Measurements from ENCODE around the gene DCDC2B.
A peak's percentile ranks its signal among the peaks of the same experiment; 100 is the strongest.
"Not testable (repeated sequence)": the region's sequence is repeated elsewhere in the genome, so short reads cannot be mapped to it uniquely, and the experiment has no call there.

Gene DCDC2B

DNA sequence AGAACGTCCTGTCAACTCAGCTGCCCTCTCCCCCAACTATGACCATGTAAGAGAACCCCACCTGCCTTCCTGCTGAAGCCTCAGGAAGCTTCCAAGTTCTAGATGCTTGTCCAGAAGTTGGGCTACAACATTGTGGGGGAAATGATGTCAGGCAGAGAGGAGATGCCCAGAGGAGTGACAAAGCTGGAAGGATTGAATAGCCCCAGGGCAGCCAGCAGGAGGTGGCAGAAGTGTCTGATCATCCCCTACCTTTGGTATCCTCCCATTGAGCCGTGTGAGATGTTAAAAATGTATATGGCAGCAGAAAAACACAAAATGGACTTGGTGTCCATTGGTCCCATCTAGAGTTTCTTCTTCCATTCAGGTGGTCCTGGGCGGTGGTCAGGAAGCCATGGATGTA is 19.9 kb downstream of the DCDC2B start:
- DNase-seq: no peak

DNA sequence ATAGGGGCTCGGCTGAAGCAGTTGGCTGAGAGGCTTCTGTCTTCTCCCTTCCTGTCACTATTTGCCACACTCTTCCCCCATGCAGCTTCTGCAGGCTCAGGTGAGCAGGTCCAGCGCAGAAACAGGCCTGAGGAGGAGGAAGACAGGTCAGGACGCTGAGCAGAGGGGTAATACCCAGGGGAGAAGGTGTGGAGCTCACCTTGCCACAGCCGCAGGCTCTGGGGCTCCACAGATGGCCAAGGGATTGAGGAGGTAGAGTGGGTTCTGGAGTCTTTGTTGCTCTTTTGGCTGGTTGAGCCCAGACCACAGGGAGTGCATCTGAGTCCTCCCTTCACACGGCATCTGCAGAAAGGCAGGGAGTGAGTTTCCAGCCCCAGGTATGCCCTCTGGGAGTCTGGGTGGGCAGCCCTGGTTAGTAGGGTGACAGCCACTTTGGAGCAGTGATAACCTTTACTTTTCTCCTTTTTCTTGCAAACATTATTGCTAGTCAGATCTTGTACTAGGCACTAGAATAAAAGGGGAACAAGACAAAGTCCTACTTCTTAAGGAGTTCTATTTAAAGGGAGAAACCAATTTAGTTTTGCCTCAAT is 23.0 kb downstream of the DCDC2B start:
- DNase-seq: no peak

DNA sequence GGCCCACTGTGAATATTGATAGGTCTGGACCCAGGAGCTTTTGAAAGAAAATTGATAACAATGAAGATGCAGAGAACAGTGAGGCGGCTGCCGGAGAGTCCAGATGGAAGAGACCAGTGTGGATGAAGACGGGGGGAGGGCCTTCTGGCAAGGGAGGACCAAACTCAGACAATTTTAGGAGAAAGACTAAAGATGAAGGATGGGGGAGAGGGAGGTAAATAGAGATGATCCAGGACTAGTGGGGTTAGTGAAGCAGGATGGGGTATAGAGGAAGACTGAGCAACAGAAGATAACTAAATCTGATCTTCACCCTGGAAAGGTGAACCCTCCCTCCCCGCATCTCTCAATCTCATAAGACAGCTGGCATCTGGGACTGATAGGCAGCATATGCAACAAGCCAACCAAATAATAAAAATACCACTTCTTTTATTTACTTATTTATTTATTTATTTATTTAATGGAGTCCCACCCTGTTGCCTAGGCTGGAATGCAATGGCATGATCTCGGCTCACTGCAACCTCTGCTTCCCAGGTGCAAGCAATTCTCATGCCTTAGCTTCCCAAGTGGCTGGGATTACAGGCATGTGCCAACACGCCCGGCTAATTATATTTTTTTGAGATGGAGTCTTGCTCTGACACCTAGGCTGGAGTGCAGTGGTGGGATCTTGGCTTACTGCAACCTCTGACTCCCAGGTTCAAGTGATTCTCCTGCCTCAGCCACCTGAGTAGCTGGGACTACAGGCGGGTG is 23.8 kb downstream of the DCDC2B start:
- no peak for DNase-seq

DNA sequence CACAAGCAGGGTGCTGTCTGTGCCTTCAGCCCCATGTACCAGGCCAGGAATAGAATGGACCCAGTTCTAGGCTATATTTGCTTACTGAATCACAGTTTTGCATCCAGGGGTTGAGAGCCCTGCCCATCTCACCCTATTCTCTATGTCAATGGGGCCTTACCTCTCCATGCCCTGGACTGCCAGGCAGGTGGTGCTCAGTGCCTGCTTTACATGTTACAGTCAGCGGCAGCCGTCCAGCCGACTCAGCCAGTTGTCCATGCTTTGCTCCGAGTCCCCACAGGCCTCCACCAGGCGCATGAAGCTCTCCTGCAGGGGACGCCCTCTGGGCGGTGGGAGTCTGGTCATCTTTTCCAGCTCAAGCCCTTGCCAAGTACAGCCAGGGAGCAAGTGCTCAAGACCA is 25.9 kb downstream of the DCDC2B start:
- DNase-seq: no peak

DNA sequence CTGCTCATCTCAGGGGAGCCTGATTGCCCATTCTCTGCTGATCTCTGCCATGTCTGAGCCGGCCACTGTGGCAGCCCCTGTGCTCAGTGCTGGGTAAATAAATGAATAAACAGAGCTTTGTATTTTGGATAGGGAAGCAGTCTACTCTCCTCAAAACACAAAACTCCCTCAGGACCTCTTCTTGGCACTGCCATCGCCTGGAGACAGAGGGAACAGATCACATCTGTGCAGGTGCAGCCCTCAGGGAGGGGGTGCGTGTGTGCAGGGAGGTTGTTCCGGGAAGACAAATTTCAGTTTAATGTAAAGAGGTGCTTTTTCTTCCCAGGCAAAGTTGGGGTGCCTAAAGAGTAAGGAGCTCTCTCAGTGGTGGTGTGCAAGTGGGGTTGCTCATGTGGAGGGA is 30.4 kb downstream of the DCDC2B start:
- no peak for DNase-seq

DNA sequence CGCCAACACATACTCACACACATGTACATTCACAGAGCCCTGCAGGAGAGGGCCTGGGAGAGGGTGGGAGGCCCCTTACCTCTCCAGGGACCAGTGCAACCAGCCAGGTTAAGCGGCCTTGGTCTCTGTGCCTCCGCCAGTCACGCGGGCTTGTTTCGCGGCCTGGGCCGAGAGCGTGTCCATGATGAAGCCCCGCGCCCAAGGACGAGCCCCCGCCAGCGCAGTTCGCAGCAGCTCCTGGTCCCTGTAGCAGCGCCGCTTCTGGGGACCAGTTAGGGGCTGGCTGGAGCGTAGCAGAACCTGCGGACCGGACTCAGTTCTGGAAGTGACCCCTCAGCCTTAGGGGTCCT is 30.9 kb downstream of the DCDC2B start:
- no peak for DNase-seq

DNA sequence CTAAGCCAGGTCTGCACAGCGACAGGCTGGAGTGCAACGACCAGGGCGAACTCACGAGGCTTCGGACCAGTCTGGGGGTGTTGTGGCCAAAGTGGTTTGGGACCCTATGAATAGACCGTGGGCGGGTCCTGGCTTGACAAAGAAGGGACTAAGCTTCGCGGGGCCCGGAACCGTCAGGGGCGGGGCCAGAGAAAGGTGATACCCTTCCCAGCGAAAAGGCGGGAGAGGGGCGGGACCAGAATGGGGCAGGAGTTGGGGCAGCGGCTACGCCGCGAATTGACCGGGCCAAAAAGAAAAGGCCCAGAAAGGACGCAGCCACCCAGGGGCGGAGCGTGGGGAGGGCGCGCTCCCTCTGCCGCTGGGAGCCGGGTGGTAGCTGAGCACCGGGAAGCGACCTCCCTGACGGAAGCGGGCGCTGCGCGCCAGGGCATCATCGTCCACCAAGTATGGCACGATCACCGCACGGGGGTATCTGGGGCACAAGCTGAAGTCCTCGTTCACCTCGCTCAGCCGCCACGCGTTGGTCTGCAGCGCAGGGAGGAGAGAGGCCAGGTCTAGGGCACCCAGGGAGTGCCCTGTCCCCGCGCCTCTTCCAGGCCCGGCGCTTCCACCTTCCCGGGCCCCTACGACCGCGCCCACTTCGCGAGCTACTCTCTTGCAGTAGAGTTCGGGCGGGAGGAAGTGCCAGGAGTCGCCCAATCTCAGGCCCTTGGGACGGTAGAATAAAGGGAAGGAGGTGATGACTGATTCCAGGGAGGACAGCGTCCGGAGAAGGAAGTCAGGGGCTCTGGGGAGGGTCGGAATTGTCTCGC is 31.5 kb downstream of the DCDC2B start:
- DNase-seq: peak; percentile 34

DNA sequence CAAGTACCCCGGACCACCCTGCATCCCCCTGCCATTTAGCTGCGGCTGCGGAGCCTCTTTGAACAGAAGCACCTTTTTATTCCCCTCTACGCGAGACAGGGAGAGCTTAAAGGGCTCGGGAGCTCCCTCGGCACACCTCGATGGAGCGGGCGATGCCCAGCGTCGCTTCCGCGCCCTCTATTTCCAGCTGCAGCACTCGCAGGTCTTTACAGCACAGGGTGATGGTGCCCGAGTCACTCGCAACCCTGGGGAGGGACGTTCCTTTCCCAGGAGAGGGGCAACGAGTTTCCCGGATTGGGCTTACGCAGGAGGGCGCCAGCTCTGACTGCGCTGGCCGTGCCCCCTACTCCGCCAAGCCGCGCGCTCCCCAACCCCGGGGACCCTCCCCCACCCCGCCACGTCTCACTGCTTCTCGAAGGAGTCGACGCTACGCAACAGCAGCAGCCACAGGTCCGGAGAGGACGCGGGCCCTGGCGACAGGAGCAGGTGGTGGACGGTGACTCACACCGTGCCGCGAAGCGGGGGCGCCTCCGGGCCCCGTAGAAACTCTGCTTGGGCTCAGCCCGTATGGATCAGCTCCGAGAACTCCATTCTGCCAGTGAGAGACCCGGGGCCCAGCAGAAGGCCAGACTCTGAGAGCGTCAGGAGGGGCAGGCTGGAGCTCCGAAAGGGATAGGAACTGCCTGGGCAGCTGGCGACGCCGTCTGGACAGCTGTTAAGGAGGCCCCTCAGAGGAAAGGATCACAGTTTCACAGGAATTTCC is 32.3 kb downstream of the DCDC2B start:
- DNase-seq: no peak

DNA sequence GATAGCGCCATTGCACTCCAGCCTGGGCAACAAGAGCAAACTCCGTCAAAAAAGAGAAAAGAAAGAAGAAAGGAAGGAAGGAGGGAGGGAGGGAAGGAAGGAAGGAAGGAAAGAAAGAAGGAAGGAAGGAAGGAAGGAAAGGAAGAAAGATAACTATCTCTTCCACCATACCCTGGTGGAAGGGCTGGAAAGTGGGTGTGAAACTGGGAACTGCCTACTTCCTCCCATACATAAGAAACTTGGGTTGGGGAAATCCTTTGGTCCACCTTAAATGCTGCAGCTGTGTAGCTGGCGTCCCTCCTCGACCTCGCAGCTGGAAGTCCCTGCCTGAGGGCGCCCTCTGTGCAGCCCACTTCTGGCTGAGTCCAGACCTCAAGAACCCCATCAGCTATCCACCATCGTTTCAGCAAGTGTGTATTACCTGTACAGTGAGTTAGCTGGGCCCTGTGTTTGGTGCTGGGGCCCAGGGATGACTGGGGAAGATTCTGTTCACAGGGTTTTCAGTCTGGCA is 33.5 kb downstream of the DCDC2B start:
- DNase-seq: no peak

DNA sequence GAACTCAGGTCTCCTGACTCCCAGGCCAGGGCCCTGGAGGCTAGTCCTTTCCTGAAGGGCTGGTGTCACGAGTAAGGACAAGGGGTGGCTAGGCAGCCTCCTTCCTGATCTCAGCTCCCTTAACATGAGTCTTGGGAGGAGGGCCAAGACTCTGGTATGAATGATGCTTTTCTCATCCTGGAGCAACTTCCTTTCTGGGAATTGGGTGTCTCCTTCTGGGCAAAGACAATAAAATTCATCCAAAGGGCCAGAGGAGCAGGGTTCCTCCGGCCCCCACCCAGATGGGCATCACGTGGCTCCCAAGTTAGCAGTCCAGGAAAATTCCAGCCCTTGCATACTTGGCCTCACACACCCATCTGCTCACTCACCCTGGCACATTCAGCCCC is 38.0 kb downstream of the DCDC2B start, which contains the start of gene FAM167B:
TSS of gene FAM167B (plus strand) at position 335 of the 386 bp plus-strand sequence. CDS start 200 bp downstream, outside the sequence.
- DNase-seq: no peak

DNA sequence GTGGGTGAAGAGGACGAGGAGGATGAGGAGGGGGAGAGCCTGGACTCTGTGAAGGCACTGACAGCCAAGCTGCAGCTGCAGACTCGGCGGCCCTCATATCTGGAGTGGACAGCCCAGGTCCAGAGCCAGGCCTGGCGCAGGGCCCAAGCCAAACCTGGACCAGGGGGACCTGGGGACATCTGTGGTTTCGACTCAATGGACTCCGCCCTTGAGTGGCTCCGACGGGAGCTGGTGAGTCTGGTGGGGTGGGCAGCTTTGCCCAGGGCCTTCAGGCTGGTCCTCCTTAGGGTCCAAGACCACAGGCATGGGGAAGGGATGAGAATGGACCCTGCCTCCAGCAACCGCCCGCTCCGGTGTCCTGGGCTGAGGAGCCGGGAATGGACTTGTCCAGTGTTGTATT is 38.6 kb downstream of the DCDC2B start:
- no peak for DNase-seq

DNA sequence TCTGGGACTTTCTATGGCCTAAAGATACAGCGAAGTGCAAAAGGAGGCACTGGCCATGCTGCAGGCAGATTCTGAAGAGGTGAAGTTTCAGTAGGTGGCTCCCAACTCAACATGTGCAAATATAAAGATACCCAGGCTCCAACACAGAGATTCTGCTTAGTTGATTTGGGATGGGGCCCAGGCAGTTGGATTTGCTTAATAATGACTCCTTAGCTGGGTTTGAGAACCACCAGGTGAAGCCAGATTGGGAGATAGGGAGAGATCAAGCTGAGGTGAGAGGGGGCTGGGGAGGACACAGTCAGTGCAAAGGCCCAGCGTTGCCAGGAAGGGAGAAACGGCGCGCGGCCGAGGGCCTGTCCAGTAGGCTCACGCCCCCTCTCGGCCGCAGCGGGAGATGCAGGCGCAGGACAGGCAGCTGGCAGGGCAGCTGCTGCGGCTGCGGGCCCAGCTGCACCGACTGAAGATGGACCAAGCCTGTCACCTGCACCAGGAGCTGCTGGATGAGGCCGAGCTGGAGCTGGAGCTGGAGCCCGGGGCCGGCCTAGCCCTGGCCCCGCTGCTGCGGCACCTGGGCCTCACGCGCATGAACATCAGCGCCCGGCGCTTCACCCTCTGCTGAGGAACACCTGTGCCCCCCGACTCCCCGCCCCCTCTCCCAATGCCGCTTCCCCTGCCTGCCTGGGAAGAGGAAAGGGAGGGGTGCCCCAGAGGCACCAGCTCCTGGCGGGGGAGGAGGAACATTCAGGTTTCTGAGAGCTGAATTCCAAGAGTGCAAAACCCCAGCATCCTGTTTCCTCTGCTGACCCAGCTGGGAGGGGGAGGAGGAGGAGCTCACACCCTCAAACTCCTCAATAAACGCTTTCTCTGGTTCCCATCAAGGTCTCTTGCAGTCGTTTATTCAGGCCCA is 39.3 kb downstream of the DCDC2B start:
- peak; percentile 45 for DNase-seq

DNA sequence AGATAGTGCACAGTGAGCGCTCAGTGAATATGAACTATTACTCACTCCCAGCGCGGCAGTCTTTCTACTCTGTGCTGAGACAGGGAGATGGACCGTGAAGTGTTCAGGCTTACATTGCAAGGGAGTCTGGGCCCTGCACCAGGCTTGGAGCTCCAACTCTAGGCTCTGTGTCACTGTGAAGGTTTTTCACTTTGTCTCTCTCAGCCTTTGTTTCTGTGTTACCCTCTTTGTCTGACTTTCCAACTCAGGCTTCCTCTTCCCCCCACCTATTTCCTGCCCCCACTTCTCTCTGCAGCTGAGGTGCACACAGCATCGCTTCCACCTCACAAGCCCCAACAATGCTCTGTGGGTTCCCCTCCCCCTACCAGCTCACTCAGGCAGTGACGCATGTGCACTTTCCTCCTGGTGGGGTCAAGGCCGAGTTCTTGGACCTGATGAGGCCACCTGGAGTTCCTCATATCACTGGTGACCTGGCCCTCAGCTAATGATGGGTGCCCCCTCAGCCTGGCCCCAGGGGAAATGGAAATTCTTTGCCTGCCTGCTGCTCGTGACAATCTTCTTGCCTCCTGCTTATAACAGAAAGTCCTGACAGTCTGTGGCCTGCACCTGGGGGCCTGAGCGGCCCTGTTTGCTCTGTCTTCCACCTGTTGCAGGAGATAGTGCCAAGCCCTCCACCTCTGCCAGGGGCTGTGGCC is 41.1 kb downstream of the DCDC2B start:
- DNase-seq: no peak

DNA sequence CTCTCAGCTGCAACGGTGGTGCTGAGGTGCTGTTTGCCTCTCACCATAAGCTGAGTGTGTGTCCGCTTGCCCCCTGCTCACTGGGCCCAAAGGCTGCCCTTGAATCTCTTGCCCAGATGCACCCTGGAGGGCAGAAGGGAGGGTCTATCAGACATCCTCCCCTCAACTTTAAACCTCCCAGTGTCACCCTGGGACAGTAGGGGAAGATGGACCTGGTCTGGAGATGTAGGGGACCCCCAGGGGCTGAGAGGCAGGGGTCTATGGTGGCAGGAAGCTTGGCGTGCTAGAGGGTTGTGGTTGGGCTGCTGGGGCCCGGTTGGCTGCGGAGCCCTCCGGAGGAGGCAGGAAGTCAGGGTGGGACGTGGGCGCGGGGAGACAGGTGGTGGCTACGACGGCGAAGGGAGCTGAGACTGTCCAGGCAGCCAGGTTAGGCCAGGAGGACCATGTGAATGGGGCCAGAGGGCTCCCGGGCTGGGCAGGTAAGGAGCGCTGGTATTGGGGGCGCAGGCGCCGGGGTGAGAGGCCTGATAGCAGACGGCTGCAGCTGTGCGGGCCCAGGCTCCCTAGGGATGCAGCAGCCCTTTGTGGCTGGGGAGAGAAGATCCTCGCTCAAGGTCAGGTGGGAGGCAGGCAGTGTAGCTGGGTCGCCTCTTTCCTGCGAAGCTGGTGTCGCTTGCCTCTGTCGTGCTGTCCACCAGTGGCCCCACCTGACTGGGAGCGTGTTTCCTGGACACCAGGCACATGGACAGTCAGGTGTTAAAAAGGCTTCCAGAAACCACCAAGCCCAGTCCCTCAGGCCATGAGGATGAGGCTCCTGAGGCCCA is 42.2 kb downstream of the DCDC2B start, which contains the start of gene LCK:
TSS of gene LCK (plus strand) at position 373 of the 824 bp plus-strand sequence. CDS start 23,065 bp downstream, outside the sequence.
- peak; percentile 46 for DNase-seq

DNA sequence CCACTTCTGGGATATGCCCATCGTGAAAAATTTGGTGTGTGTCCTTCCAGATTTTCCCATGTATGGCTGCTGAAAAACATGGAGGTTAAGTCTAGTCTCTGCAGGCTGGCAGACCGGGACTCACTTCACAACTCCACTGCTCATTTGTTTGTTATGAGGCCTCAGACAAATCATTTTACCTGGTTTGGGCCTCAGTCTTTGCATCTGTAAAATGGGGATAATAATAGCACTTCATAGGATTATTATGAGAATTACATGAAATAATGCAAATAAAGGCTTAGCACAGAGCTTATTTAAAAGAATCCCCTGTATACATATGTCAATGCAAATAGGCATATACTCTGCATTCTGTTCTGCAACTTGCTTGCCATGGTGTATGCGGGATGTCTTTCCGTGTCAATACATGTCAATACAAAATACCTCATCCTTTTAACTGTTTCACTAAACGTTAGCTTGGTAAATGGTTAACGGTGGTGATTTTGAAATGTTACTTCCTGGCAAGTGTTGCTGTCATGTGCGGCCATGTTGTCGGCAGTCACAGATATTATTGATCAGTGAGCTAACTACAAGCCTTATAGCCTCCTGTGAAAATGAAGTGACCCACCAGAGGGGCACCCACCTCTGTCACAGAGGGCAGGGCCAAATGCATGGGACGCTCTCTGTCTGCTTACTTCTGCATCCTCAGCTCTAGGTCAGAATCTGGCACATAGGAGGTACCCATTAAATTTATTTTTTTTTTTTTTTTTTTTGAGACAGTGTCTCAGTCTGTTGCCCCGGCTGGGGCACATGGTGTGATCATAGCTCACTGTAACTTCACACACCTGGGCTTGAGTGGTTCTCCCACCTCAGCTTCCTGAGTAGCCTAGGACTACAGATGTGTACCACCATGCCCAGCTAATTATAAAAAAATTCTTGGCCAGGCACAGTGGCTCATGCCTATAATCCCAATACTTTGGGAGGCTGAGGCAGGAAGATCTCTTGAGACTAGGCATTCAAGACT is 46.5 kb downstream of the DCDC2B start:
- DNase-seq: no peak

DNA sequence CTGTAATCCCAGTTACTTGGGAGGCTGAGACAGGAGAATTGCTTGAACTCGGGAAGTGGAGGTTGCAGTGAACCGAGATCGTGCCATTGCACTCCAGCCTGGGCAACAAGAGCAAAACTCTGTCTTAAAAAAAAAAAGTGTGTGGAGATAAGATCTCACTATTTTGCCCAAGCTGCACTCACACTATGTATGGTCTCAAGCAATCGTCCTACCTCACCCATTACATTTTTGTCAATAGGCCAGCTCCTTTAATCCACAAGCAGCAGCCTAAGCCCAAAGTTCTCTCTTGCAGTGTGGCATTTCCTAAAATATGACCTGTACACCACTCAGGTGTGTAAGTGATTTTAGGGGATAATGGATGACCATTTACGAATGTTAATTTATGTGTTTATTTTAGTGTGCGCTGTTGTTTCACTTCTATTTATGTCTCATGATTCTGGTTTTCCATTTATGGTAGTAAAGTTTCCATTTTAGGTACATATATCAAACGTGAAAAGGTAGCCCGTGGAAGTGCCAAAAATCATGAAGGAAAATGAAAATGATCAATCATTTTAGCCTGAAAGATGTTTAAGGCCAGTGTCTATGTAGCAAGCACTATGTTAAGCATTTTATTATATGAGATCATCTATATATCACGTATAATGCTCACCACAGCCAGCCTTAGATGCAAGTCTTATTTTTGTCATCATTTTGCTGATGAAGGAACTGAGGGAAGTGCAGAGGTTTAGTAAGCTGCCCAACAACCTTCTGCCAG is 47.8 kb downstream of the DCDC2B start:
- DNase-seq: no peak

DNA sequence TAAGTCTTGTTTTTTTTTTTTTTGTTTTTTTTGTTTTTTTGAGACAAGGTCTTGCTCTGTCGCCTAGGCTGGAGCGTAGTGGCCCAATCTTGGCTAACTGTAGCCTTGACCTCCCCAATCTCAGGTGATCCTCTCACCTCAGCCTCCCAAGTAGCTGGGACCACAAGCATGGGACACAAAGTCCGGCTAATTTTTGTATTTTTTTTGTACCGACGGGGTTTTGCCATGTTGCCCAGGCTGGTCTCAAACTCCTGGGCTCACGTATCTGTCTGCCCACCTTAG is 48.3 kb downstream of the DCDC2B start:
- no peak for DNase-seq

DNA sequence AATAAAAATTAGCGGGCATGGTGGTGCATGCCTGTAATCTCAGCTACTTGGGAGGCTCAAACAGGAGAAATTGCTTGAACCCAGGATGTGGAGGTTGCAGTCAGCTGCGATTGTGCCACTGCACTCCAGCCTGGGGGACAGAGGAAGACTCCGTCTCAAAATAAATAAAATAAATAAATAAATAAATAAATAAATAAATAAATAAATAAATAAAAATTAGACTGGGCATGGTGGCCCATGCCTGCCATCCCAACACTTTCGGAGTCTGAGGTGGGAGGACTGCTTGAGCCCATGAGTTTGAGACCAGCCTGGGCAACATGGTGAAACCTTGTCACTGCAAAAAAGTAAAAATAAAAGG is 54.3 kb downstream of the DCDC2B start:
- not testable (repeated sequence) for DNase-seq
